ENCODE measurements around the gene ROPN1B.

GRCh38 chr3:126004217-126004616 lies 35.2 kb downstream of the ROPN1B start:
- TF ChIP-seq POLR2AphosphoS5 (IDR thresholded peaks at IDR 0.05; ENCODE audit: low read depth), result no peak
- TF ChIP-seq CTCF (conservative IDR thresholded peaks at IDR 0.05; ENCODE audit: low read depth in 2 of 2), result no peak
- no peak for TF ChIP-seq ETS1 (IDR thresholded peaks at IDR 0.05)
- TF ChIP-seq EZH2 (IDR thresholded peaks at IDR 0.05; ENCODE audit: low read depth, unreplicated experiment), result no peak
- TF ChIP-seq EZH2phosphoT487 (IDR thresholded peaks at IDR 0.05; ENCODE audit: unreplicated experiment), result no peak
- no peak for TF ChIP-seq STAT1 (IDR thresholded peaks at IDR 0.05; ENCODE audit: unreplicated experiment)
- no peak for TF ChIP-seq CREB1 (CRISPR knock-in tag; IDR thresholded peaks at IDR 0.05; ENCODE audit: low read depth)
- TF ChIP-seq REST (IDR thresholded peaks at IDR 0.05; ENCODE audit: unreplicated experiment), result no peak

All from GM23338 (cell line).